GM19240 (cell line): ENCODE results near the gene NKG7.
A peak's percentile ranks its signal among the peaks of the same experiment; 100 is the strongest.
"Not testable (repeated sequence)": the region's sequence is repeated elsewhere in the genome, so short reads cannot be mapped to it uniquely, and the experiment has no call there.

ENCODE experiments used
- DNase-seq: peaks from one replicate; pipeline ENCODE4 v3.0.0; 2011; ENCODE audit warnings: low spot score; ENCODE audit not compliant: insufficient read length

The NKG7 gene, protein sequence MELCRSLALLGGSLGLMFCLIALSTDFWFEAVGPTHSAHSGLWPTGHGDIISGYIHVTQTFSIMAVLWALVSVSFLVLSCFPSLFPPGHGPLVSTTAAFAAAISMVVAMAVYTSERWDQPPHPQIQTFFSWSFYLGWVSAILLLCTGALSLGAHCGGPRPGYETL

DNA sequence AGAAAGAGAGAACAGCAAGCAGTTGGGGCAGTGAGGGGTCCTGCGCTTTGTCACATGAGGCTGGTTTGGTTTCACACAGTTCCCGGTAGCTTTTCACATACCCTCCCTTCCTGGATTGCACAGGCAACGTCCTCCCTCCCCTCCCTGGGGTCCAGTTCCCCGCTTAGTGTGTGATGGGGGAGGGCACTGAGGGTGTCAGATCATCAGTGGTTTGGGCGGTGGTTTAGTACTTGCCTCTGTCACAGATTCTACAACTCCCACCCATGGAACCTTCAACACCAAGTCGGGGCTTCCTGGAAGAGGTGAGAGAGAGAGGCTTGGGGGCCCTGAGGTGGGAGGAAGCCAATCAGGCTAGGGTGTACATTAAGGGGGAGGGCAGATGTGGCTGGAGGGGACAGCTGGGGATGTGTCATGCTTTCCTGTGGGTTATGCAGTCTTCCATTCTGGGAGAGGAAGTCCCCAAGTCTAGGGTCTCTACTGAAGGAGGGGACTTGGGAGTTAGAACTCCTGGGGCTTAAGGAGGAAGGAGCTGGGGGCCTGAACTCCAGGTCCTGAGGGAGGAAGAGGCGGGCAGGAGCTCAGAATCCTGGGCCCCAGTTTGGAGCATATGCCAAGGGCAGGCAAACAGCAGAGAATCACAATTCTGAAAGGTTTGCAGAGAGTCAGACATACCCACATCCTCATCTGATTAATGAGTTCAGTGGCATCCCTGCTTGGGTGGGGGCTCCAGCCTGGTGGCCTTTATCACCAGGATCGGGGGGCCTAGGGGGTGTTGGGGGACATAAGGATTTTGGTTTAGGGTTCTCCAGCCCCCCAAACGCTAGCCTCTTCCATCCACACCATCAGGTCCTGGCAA is at the start of gene NKG7:
Gene NKG7, minus strand, starts transcription at position 6 of the 856 bp plus-strand sequence. CDS start 119 bp downstream, outside the sequence.
- DNase-seq, result peak; percentile 26

DNA sequence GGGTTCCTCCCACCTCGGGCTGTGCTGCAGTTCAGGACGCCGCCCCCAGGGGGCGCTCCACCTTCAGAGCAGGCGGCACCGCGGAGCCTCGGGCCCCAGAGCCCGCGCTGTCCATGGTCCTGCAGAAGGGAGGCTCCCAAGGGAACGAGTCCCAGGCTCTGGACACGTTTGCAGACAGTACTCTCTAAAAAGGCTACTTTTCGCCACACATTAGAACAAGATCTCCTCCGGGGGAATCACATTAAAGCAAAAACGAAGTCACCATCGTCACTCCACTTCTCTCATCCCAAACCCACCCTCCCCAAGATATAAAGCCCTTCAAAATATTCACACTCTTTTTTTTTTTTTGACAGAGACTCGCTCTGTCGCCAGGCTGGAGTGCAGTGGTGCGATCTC is 49.6 kb upstream of the NKG7 start:
- peak; percentile 86 for DNase-seq

DNA sequence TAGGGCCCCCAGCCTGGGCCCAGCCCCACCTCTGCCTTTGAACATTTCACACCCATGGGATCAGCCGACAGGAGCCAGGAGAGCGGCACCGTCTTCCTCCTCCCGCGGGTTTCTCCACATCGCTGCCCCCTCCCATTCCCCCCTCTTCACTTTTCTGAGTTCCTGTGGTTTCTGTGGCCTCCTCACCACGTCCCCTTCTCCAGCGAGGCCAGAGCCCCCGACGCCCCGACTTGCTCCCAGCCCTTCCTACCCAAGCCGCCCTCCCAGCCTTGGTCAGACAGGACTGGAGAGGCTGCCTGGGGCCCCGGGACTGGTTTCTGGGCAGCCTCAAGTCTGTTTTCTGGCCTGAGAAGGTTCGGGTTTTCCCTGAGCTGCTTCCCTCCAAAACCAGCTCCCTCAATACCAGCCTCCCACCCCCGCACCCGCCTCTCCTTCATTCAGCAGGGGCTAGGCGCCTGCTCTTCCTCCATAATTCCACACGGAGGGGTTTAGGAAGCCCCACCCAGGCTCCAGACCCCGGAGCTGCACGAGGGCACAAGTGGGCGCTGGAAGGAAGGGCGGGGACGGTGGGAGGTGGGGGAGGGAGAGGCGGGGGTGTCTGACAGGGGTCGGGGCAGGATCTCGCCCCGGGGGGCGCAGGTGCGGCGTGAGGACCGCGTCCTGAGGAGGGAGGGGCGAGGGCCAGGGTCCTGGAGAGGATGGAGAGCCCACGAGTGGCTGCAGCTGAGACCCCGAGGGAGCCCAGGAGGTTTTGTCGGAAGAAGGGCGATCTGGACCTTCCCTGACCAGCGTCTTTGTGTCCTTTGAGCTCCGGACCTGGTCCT is 49.0 kb upstream of the NKG7 start:
- no peak for DNase-seq

DNA sequence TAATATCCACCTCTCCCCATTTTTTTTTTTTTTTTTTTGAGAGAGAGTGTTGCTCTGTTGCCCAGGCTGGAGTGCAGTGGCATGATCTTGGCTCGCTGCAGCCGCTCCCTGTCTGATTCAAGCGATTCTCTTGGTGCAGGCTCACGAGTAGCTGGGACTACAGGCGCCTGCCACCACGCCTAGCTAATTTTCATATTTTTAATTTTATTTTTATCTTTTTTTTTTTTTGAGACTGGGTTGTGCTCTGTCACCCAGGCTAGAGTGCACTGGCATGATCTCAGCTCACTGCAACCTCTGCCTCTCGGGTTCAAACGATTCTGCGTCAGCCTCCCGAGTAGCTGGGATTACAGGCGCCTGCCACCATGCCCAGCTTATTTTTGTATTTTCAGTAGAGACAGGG is 48.1 kb upstream of the NKG7 start:
- not testable (repeated sequence) for DNase-seq

DNA sequence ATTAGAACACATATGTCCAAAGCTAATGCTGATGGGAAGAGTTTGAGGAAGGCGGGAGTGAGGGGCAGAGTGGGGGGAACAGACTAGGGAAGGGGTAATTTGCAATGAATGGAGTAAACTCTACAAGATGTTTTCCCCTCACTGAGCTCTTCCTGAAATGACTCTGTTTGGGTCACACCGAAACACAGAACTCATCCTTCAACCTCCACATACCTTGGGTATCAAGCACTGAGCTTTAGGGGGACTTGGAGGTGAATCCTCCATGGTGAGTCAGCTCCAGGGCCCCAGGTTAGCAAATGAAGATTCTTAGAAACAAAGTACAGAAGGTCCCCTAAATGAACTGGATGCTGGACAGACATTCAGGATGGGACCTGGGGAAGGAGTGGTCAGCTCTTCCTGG is 46.3 kb upstream of the NKG7 start:
- DNase-seq, result no peak

DNA sequence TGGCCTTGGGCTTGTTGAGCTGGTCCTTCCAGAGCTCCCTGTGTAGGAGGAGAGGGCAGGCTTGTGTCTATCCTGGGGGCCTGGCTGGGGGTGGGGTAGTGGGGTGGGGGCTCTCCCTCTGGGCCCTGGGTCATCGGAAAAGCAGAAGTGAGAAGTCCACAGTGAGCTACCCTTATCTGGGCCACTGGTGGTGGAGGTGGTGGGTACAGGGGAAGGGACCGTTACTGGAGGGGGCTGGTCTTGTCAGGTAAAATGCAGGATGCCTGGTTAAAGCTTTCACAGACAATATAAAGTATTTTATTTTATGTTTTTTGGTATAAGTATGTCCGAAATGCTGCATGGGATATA is 45.3 kb upstream of the NKG7 start:
- no peak for DNase-seq

DNA sequence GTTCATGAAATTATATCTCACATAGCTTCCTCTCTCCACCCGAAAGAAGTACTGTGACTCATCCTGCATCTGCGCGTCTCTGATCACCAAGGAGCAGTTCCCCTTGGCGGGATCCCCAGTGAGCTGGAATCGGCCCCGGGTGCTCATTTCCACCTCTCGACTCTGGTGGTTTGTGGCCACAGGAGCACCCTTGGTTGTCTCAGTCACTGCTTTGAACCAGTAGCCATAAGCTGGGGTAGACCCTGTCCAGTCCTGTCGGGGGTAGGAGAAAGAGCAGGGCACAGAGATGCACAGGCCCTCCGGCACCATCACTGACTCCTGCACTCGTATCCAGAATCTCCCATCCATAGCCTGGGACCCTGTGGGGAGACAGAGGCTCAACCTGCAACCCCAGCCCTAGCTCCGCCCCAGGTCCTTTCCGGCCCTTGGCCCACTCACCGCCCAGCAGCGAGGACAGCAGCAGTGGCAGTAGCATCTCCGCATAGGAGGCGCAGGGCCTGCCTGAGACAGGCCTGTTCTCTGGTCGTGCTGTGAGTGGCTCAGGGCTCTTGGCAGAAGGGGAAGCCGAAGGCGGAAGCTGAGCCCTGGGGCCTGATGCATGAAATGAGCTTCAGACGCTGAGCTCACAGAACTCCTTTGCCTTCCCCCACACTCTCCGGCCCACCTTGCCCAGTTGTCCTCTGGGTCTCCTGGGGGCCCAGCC is 44.8 kb upstream of the NKG7 start, which contains the start of gene SIGLEC10:
Gene SIGLEC10, minus strand, starts transcription at position 536 of the 703 bp plus-strand sequence. Its CDS starts 61 bp downstream, at position 475.
- DNase-seq, result peak; percentile 56

DNA sequence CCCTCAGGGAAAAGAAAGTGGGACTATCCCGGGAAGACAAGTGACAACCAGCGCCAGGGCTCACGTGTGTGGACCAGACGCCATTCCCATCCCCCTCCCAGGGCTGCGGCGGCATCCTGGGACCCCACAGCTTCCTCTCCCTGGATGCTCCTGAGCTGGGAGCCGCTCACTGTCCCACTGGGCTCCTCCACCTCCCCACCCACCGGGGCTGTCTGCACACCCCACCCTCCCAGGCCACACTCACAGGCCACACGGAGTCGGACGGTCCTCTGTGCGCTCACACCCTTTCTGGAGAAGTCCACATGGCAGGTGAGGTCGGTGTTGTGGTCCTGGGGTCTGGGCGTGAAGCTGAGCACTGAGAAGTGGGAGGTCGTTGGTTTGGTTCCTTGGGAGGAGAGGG is 44.0 kb upstream of the NKG7 start:
- DNase-seq, result not testable (repeated sequence)

DNA sequence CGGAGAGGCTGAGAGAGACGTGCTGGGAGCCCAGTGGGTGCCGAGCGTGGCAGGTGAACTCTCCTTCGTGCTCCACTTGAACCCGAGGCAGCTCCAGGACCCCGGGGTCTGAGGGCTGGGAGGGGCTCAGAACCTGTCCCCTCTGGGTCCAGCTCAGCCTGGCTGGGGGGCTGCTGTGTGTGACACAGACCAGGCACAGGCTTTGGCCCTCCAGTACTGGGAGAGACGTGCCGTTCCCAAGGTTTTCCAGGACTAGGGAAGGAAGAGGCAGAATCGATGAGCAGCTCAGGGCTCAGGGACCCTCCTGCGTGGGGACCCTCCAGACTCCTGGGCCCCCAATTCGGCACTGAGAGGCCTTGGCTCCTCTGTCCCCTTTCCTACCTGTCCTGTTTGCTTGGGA is 42.7 kb upstream of the NKG7 start:
- no peak for DNase-seq

DNA sequence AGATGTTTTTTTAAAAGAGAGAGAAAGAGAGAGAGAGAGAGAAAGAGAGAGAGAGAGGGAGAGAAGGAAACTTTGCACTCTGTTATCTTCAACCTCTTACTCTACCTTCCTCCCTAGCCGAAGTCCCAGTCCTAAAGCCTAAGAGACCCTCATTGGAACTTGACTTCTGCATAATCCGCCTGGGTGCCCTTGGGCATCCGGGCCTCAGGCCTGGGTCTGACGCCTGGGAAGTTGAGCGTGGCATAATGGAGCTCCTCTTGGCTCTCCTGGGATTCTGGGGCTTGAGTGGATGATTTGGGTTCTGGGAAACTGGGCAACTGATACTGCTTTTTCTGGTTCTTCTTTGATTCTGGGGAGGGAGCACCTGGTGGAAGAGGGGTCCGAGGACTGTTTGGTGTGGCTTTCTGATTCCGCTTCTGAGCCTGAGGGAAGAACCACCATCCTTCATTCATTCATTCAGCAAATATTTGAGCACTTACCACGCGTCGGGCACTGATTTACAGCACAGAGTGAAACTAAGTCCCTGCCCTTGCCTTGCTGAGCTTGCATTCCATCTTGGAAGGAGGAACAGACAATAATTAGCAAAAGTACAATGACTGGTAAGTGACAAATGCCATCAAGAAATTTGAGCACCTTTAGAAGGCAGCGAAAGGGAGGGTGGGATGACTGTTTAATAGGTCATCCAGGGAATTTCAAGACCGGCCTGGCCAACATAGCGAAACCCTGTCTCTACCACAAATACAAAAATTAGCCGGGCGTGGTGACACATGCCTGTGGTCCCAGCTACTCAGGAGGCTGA is 38.7 kb upstream of the NKG7 start:
- DNase-seq, result no peak

DNA sequence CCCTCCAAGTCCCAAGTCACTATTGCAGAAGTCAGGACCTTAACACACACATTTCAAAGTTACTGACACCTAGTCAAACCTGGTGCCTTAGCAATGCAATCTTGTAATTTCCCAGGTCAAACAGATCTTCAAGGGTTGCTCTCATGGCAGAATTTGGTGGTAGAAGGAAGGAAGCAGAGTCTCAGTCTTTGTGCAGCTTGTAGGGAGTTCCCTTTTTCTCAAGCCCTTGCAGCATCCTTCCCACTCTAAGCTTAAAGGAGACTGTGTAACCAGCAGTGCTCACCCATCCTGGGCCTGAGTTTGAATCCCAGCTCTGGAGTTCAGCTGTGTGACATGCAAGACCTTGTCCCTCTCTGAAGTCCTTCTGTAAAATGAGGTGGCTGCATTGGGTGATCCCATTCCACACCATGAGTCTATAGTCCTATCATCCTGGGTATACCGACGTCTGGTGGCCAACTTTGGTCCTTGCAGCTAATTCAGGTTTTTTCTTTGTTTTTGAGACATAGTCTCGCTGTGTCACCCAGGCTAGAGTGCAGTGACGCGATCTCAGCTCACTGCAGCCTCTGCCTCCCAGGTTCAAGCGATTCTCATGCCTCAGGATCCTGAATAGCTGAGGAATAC is 35.2 kb upstream of the NKG7 start:
- DNase-seq, result no peak

DNA sequence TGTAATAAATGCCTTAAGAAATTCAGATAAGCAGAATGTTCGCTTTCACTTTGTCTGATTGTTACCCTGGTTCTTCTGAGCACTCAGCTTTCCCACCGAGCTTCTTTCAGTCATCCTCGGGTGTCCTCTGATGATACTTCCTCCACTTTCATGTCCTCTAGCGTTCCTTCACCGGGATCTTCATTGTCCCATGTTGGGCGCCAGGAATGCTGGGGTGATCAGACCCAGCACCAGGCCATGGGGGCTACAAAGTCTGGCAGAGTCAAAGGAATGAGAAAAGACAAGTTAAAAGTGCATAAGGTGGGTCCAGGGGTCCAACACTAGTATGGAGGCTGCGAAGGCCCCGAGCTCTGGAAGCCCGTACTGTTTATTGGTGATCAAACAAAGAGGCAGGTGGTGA is 29.7 kb upstream of the NKG7 start:
- no peak for DNase-seq

DNA sequence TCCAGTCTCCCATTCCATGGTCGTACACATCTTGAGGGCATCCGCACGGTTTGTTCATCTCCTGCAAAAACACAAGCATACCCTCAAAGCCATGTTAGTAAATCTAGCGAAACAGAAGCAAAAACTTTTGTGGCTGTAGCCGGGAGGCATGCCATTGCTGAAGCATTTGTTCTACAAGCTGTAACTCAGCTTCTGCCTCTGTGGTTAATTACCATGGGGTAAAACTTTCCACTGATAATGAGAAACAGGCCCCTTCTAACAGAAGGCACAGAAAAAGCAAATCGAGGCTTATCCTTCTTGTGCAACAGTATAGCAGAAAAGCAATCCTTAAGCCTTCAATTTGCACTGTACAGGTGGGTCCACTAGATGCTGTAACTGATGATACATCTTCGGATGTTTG is 27.5 kb upstream of the NKG7 start:
- DNase-seq, result not testable (repeated sequence)

DNA sequence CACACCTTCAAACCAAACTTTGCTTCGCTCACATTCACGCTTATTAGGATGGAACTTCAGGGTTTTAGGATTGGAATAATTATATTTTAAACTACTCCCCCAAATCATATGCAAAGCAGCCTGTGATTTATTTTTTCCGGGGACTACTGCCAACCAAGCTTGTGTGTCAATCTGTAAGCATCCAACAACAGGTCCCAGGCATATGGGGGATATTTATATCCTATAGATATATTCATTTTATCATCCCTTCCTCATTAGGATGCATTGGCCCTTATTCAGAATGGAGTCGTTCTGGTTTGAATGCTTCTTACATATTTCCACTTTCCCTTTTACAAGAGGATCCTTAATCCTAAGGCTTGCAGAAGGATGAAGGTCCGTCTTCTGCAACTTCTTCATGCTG is 26.8 kb upstream of the NKG7 start:
- no peak for DNase-seq

DNA sequence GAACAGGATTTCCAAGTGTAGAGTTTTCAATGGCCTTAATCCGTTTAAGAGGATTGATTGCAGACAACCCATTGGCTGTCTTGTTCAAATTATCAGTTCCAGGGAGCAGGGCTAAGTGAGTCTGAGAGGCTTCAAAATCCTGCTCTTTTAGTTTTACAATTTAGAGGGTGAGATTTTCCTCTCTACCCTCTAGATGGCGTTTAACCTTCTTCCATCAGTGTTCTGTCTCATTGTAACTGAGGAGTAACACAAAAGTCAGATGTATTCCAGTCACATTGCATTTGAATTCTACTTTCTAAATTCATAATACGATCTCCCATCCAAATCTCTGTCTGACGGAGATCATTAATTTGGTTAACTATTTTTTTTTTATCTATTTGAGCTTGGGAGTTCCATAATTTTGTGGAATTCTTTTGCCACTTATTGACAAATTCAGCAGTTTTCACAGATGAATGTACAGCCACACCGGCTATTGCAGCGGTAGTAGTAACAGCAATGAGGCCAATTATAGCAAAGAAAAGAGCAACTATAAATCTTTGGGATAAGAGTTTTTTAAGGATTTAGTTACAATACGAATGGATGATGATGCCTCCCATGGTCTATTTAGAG is 25.7 kb upstream of the NKG7 start:
- no peak for DNase-seq

DNA sequence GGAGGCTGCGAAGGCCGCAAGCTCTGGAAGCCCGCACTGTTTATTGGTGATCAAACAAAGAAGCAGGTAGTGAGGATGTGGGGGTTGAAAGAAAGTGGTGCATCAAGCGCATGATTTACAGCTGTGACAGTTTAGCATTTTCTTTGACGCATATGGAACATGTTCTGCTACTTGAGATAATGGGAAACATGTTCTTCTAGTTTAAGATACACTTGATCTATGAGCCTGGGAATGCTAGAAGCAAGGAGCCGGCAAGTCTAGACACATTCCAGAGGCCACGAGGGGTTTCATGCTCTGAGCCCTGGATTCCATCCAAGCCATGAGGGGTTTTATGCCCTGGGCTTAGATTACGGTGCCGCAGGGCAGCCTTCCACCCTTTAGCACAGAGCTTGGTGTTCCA is 25.0 kb upstream of the NKG7 start:
- not testable (repeated sequence) for DNase-seq

DNA sequence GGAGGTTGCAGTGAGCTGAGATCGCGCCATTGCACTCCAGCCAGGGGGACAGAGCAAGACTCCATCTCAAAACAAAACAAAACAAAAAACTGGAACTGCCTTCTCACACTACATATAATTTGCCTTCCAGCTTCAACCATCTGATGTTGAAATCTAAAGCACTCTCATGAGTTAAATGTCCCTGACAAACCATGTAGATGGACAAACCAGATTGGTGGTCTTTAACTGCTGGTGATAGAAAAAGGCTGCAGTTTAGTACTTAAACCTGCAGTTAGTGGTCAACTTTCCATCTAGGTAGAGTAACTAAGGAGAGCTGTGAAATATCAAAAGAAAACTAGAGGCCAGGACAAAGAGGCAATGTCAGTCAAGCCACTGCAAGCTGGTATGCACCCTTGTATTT is 23.7 kb upstream of the NKG7 start:
- DNase-seq, result no peak

DNA sequence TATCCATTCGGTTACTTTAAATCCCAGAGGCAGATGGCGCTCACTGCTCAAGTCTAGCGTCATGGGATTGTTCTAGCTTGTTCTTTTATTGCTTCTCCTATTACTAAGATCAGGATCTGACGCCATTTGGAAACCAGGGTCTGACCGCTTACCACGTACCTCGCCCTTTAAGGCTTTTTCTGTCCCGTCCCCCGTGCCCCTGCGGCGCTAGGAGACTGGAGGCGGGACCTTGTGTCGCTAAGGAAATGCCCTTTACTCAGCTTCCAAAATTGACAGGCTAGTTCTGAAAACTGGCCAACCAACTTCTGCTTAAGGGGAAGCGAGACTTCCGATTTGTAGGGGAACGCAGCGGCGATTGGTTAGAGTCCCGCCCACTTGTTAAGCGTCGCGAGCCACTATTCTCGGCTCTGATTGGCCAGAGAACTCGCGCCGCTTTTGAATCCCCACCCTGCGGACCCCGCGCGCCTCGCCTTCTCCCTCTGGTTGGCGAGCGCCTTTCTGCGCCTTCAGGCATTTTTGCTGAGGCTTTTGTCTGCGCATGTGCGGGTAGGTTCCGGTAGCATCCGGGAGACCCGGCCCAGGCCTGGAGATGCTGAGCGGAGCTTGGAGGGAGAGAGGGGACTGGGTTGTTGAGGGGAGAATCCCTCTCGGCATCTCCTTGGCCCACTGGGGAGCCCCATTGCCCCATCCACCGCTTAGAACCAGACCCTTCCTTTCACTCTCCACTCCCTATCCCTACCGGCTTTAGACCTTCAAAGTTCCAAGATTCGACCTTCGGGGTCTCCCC is 21.8 kb upstream of the NKG7 start:
- peak; percentile 89 for DNase-seq

DNA sequence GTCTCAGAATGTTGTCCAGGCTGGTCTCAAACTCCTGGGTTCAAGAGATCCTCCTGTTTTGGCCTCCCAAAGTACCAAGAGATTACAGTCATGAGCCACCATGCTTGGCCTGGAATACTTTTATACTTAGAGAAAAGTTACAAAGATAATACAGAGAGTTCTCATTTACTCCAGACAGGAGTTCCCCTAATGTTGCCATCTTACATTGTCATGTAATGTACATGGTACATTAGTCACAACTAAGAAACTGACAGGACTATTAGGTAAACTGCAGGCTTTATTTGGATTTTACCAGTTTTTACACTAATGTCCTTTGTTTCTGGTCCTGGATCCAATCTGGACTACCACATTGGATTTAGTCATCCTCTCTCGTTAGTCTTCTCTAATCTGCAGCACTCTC is 20.2 kb upstream of the NKG7 start:
- DNase-seq, result no peak
